ENCODE measurements around the gene ZNF273. TPM values are rescaled to one million over a fixed set of nuclear protein-coding genes. Genes with fewer than 3 reads are reported as not detected.

ZNF273 gene
- polyA plus RNA-seq, 1 donor (not counting 4 experiments of a cell fraction or from before 2014, with no cell fraction given) = 4.7 TPM

GRCh38 chr7:64871761-64872160, 31.3 kb upstream of the ZNF273 start:
- Histone ChIP-seq H3K9me3 (ENCODE audit: control insufficient read depth, low read depth, low read length) (peaks cover 8% of the 10 kb centered on the region), H3K27me3 (ENCODE audit: control insufficient read depth, extremely low read depth, insufficient read depth, low read length) (no peaks in the 10 kb centered on the region), H3K4me3 (ENCODE audit: control insufficient read depth in 2 of 3, extremely low read depth in 1 of 3, insufficient read depth in 2 of 3, low read depth in 1 of 3, low read length in 3 of 3) (no peak overlapping the region), H3K4me1 (ENCODE audit: control insufficient read depth, extremely low read depth, insufficient read depth, low read length) (no peaks in the 10 kb centered on the region), H3K9ac (ENCODE audit: control insufficient read depth, extremely low read depth, insufficient read depth, low read length) (no peak overlapping the region), H3K9me1 (ENCODE audit: control insufficient read depth, extremely low read depth, insufficient read depth, low read length) (no peaks in the 10 kb centered on the region), H3K27ac (ENCODE audit: control insufficient read depth, insufficient read depth, low read length) (no peak overlapping the region), H3K79me2 (ENCODE audit: control insufficient read depth, insufficient read depth, low read length) (no peaks in the 10 kb centered on the region), H2AFZ (ENCODE audit: control insufficient read depth, low read length) (no peak overlapping the region), H3K4me2 (ENCODE audit: control insufficient read depth, extremely low read depth, insufficient read depth, low read depth, low read length) (no peak overlapping the region), H3K36me3 (ENCODE audit: control insufficient read depth in 2 of 2, extremely low read depth in 1 of 2, insufficient read depth in 2 of 2, low read length in 2 of 2) (no peaks in the 10 kb centered on the region), H4K20me1 (ENCODE audit: control insufficient read depth, extremely low read depth, insufficient read depth, low read length) (no peaks in the 10 kb centered on the region)
- TF ChIP-seq CTCF (optimal IDR thresholded peaks at IDR 0.05 in 1 of 3, IDR thresholded peaks at IDR 0.05 in 1 of 3, conservative IDR thresholded peaks at IDR 0.05 in 1 of 3; ENCODE audit: extremely low read depth in 1 of 3, insufficient read depth in 2 of 3, low read length in 3 of 3) (no peak), EZH2 (IDR thresholded peaks at IDR 0.05; ENCODE audit: low read length) (no peak)
- FAIRE-seq (no peak), DNase-seq (ENCODE audit: low read depth, low spot score) (no peak)
- dilution Hi-C loops (cut with MboI; ENCODE audit: extremely low pct_ligation_motif_present, low sequenced_read_pairs) = no loop called here

DNA sequence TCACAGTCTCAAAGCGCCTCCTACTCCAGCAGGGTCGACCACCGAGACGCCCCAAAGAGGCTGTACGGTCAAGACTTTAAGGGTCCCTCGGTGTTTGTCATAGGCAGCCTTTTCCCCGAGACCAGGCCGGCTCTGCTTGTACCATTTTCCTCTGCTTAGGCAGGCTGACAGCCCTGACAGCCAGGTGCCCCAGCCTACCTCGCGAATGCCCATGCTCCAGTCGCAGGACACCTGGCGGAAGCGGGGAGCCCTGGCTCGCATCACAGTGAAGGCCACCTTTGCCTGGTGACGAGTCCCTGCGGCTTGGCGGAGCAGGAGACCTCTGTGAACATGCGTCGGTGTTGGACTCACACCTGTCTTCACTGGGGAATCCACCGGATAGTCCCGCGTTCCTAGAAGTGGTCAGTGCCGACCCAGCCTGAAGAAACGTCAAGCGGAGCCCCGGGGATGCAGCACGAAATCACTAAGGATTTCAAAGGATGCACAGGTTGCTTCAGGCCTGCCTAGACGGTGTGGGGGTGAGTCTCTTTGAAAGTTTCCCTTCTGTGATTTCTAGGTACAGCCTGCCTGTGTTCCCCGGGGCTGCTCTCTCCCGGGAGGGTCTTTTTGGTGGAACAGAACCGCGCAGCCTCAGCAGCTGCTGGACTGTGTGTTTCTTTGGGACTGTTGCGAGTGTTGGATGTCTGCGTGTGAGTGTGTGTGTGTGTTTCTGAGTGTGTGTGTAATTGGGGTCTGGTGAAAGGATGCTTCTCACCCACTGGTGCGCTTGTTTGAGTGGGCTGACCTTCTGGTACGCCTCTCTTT, 30.5 kb upstream of the ZNF273 start:
- DNase-seq (ENCODE audit: low read depth, low spot score) = no peak
- Histone ChIP-seq H3K4me1 (ENCODE audit: control insufficient read depth, extremely low read depth, insufficient read depth, low read length) (no peaks in the 10 kb centered on the region), H4K20me1 (ENCODE audit: control insufficient read depth, extremely low read depth, insufficient read depth, low read length) (no peaks in the 10 kb centered on the region), H3K27me3 (ENCODE audit: control insufficient read depth, extremely low read depth, insufficient read depth, low read length) (no peaks in the 10 kb centered on the region), H2AFZ (ENCODE audit: control insufficient read depth, low read length) (no peak overlapping the region), H3K9me1 (ENCODE audit: control insufficient read depth, extremely low read depth, insufficient read depth, low read length) (no peaks in the 10 kb centered on the region), H3K79me2 (ENCODE audit: control insufficient read depth, insufficient read depth, low read length) (no peaks in the 10 kb centered on the region), H3K9me3 (ENCODE audit: control insufficient read depth, low read depth, low read length) (peaks cover 8% of the 10 kb centered on the region), H3K4me2 (ENCODE audit: control insufficient read depth, extremely low read depth, insufficient read depth, low read depth, low read length) (no peak overlapping the region), H3K27ac (ENCODE audit: control insufficient read depth, insufficient read depth, low read length) (no peak overlapping the region), H3K36me3 (ENCODE audit: control insufficient read depth in 2 of 2, extremely low read depth in 1 of 2, insufficient read depth in 2 of 2, low read length in 2 of 2) (no peaks in the 10 kb centered on the region), H3K4me3 (ENCODE audit: control insufficient read depth in 2 of 3, extremely low read depth in 1 of 3, insufficient read depth in 2 of 3, low read depth in 1 of 3, low read length in 3 of 3) (no peak overlapping the region), H3K9ac (ENCODE audit: control insufficient read depth, extremely low read depth, insufficient read depth, low read length) (no peak overlapping the region)
- dilution Hi-C loops (cut with MboI; ENCODE audit: extremely low pct_ligation_motif_present, low sequenced_read_pairs) = no loop called here
- FAIRE-seq = no peak
- no peak for TF ChIP-seq CTCF (optimal IDR thresholded peaks at IDR 0.05 in 1 of 3, IDR thresholded peaks at IDR 0.05 in 1 of 3, conservative IDR thresholded peaks at IDR 0.05 in 1 of 3; ENCODE audit: extremely low read depth in 1 of 3, insufficient read depth in 2 of 3, low read length in 3 of 3)
- no peak for TF ChIP-seq EZH2 (IDR thresholded peaks at IDR 0.05; ENCODE audit: low read length)
